K562 (cell line): Measurements from ENCODE around the gene SEC23IP. TPM values are rescaled to one million over a fixed set of nuclear protein-coding genes. Genes with fewer than 3 reads are reported as not detected.
A peak's percentile ranks its signal among the peaks of the same experiment; 100 is the strongest.

Experiments used
- ATF6 ChIP-seq: sonication (generic); formaldehyde crosslinking; IDR thresholded peaks from 2 replicates; pipeline ENCODE4 v1.4.0; 2020; ENCODE audit warnings: mild to moderate bottlenecking, missing genetic modification reagents
- ATF7 ChIP-seq: fragments of 450-650 bp; IDR thresholded peaks from 2 replicates; pipeline ENCODE4 v1.7.1; 2014; ENCODE audit warnings: mild to moderate bottlenecking, moderate library complexity
- CREB3 ChIP-seq: fragments of 450-650 bp; conservative IDR thresholded peaks from 2 replicates; pipeline ENCODE4 v1.6.1; 2016; ENCODE audit warnings: missing genetic modification characterization, low read depth, mild to moderate bottlenecking, missing compliant biosample characterization, moderate library complexity
- CREB3L1 ChIP-seq: fragments of 450-650 bp; IDR thresholded peaks from 2 replicates; pipeline ENCODE4 v1.6.1; 2014; ENCODE audit warnings: low read depth, mild to moderate bottlenecking, moderate library complexity, borderline replicate concordance
- DIDO1 ChIP-seq: fragments of 450-650 bp; IDR thresholded peaks from 2 replicates; pipeline ENCODE4 v1.6.1; 2016; ENCODE audit warnings: low read depth, missing biosample characterization, missing genetic modification characterization
- MLX ChIP-seq, 2 experiments: fragments of 450-650 bp in 1 of 2; sonication (generic) in 1 of 2; formaldehyde crosslinking; conservative IDR thresholded peaks; 2 replicates each; pipeline versions ENCODE4 v1.4.0 to v1.8.1; 2020 to 2022; ENCODE audit warnings: mild to moderate bottlenecking in 1 of 2, missing genetic modification reagents in 1 of 2
- PATZ1 ChIP-seq: fragments of 250-450 bp; sonication (Bioruptor Pico); IDR thresholded peaks from 2 replicates; pipeline ENCODE4 v1.5.0; 2020; ENCODE audit warnings: mild to moderate bottlenecking, borderline replicate concordance
- PML ChIP-seq: IDR thresholded peaks from 2 replicates; pipeline ENCODE4 v1.6.1; 2012; ENCODE audit warnings: low read length, inconsistent platforms
- RBBP5 ChIP-seq: fragments of 200-600 bp; sonication (generic); IDR thresholded peaks from 2 replicates; pipeline ENCODE4 v1.6.1; 2012; ENCODE audit warnings: borderline replicate concordance, mild to moderate bottlenecking, low read length, control low read depth, inconsistent platforms; ENCODE audit not compliant: insufficient read depth, poor library complexity, severe bottlenecking
- SIN3A ChIP-seq, 2 experiments: fragments of 150-350 bp in 1 of 2; IDR thresholded peaks; 2 replicates each; pipeline ENCODE4 v1.6.1; 2011 to 2016; ENCODE audit warnings: borderline replicate concordance in 2 of 2, low read depth in 2 of 2, low read length in 2 of 2, mild to moderate bottlenecking in 2 of 2, moderate library complexity in 2 of 2; ENCODE audit not compliant: control insufficient read depth in 1 of 2
- ZBTB5 ChIP-seq: fragments of 450-650 bp; IDR thresholded peaks from 2 replicates; pipeline ENCODE4 v1.6.1; 2017; ENCODE audit warnings: antibody characterized with exemption
- ZNF398 ChIP-seq: fragments of 250-450 bp; sonication (Bioruptor Pico); IDR thresholded peaks from 2 replicates; pipeline ENCODE4 v1.8.0; 2021; ENCODE audit warnings: moderate library complexity, mild to moderate bottlenecking, inconsistent platforms
- polyA plus RNA-seq, 8 experiments: library from polyadenylated mRNA; depleted of rRNA in 4 of 8; stranded (reverse) in 5 of 8; unstranded in 3 of 8; fragments of >200 nt; fragmentation: Nextera tagmentation in 2 of 8; fragmentation: Illumina TruSeq in 1 of 8; extraction: Ambion mirVana in 2 of 8; extraction: Trizol in 1 of 8; gene quantifications; 2 replicates each; pipeline versions ENCODE4 v1.2.1 to v1.2.3, GENCODE V29; 2011 to 2014; ENCODE audit warnings: inconsistent platforms in 1 of 8, missing spikeins in 1 of 8
- total RNA-seq, 7 experiments: library from RNA; depleted of rRNA in 6 of 7; stranded (reverse); fragments of >200 nt in 6 of 7; fragmentation: Illumina TruSeq in 2 of 7; extraction: Trizol in 2 of 7; gene quantifications; 2 replicates each; pipeline versions ENCODE4 v1.2.1 to v1.2.3, GENCODE V29; 2011 to 2021; ENCODE audit warnings: low replicate concordance in 1 of 7

Gene SEC23IP
- total and polyA plus RNA-seq, 9 of the 15 experiments (the other 6 are each of a cell fraction or from before 2014, with no cell fraction given): 15.8 to 38.4 (median 22.5) TPM

GRCh38 chr10:119892188-119893065 is at the start of gene SEC23IP (continued):
- TF ChIP-seq SIN3A (IDR thresholded peaks at IDR 0.05; ENCODE audit: borderline replicate concordance in 2 of 2, control insufficient read depth in 1 of 2, low read depth in 2 of 2, low read length in 2 of 2): peak; percentile 17 to 64; a peak in 2 of 4 replicates
- TF ChIP-seq CREB3L1: peak; percentile 83
- no peak for TF ChIP-seq ATF6
- no peak for TF ChIP-seq ZBTB5
- peak; percentile 65 for TF ChIP-seq ATF7
- TF ChIP-seq ZNF398 (CRISPR knock-in tag): no peak
- peak; percentile 54; the same call in 1 of the 2 replicates for TF ChIP-seq PML
- no peak for TF ChIP-seq PATZ1 (CRISPR knock-in tag)
- no peak for TF ChIP-seq CREB3 (tag)
- TF ChIP-seq DIDO1: peak; percentile 74
- no peak for TF ChIP-seq RBBP5
- TF ChIP-seq MLX (CRISPR knock-in tag; conservative IDR thresholded peaks at IDR 0.05): no peak
